ENCODE results near the gene MRPS27.
"Not testable (repeated sequence)": the region's sequence is repeated elsewhere in the genome, so short reads cannot be mapped to it uniquely, and the experiment has no call there.

DNA sequence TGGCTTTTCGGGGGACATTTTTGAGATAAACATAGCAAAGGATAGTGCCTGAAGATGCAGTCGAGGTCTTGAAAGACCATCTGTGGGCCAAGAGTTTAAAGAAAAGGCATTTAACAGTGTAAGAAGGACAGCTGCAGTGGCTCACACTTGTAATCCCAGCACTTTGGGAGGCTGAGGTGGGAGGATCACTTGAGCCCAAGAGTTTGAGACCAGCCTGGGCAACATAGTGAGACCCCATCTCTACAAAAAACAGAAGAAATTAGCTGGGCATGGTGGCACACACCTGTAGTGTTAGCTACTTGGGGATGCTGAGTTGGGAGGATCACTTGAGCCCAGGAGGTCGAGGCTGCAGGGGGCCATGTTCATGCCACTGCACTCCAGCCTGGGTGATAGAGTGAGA is 148.9 kb downstream of the MRPS27 start:
- TF ChIP-seq CTCF, EP300, POLR2A (IDR thresholded peaks at IDR 0.05): not testable (repeated sequence)
